GM12878 (cell line): ENCODE data around the gene THAP4. TPM values are rescaled to one million over a fixed set of nuclear protein-coding genes. Genes with fewer than 3 reads are reported as not detected.

Source experiments
- BHLHE40 ChIP-seq, 2 experiments: fragments of 450-650 bp in 1 of 2; IDR thresholded peaks; 2 replicates each; pipeline ENCODE4 v1.6.1; 2011 to 2017; ENCODE audit warnings: low read depth in 2 of 2, borderline replicate concordance in 1 of 2, improper control_type of control experiment in 1 of 2, low read length in 1 of 2, mild to moderate bottlenecking in 1 of 2
- CBX5 ChIP-seq: sonication (generic); IDR thresholded peaks from 2 replicates; pipeline ENCODE4 v1.6.1; 2016; ENCODE audit warnings: low read depth, moderate library complexity, mild to moderate bottlenecking, inconsistent platforms
- GATAD2B ChIP-seq: fragments of 450-650 bp; conservative IDR thresholded peaks from 2 replicates; pipeline ENCODE4 v1.6.1; 2017; ENCODE audit warnings: low read depth, mild to moderate bottlenecking, moderate library complexity
- NBN ChIP-seq: fragments of 450-650 bp; IDR thresholded peaks from 2 replicates; pipeline ENCODE4 v1.6.1; 2016
- RFX5 ChIP-seq: IDR thresholded peaks from 2 replicates; pipeline ENCODE4 v1.6.1; 2011; ENCODE audit warnings: low read depth, low read length, improper control_type of control experiment
- SKIL ChIP-seq: fragments of 450-650 bp; IDR thresholded peaks from 2 replicates; pipeline ENCODE4 v1.6.1; 2017; ENCODE audit warnings: mild to moderate bottlenecking, low read depth, inconsistent platforms; ENCODE audit not compliant: poor library complexity, severe bottlenecking
- SMC3 ChIP-seq: IDR thresholded peaks from 2 replicates; pipeline ENCODE4 v1.6.1; 2011; ENCODE audit warnings: low read length, improper control_type of control experiment, borderline replicate concordance
- ZNF217 ChIP-seq: fragments of 450-650 bp; IDR thresholded peaks from 2 replicates; pipeline ENCODE4 v1.6.1; 2017; ENCODE audit warnings: antibody characterized with exemption, mild to moderate bottlenecking
- ZNF592 ChIP-seq: fragments of 450-650 bp; IDR thresholded peaks from 2 replicates; pipeline ENCODE4 v1.6.1; 2017; ENCODE audit warnings: mild to moderate bottlenecking, moderate library complexity
- polyA plus RNA-seq, 11 experiments: library from polyadenylated mRNA; depleted of rRNA in 4 of 11; unstranded in 6 of 11; stranded (reverse) in 5 of 11; fragments of >200 nt; fragmentation: Nextera tagmentation in 4 of 11; fragmentation: Illumina TruSeq in 1 of 11; extraction: Ambion mirVana in 4 of 11; extraction: Trizol in 1 of 11; gene quantifications; 1 replicate in 1 of 11; 2 replicates in 10 of 11; pipeline versions ENCODE4 v1.2.1 to v1.2.3, GENCODE V29; 2011 to 2016; ENCODE audit warnings: inconsistent platforms in 2 of 11, missing spikeins in 2 of 11, low read depth in 1 of 11
- total RNA-seq, 4 experiments: library from RNA; depleted of rRNA in 3 of 4; stranded (reverse); fragments of >200 nt in 3 of 4; fragmentation: Illumina TruSeq in 1 of 4; extraction: Trizol in 1 of 4; gene quantifications; 2 replicates each; pipeline versions ENCODE4 v1.2.1 to v1.2.3, GENCODE V29; 2013 to 2021

THAP4 gene
- total and polyA plus RNA-seq, 10 of the 15 experiments (the other 5 are each of a cell fraction or from before 2014, with no cell fraction given), result 12.9 to 67.7 (median 44.5) TPM

GRCh38 chr2:241652722-241653121 lies 15.8 kb upstream of the THAP4 start (continued):
- TF ChIP-seq ZNF592, result no peak
- TF ChIP-seq CBX5, result no peak
- no peak for TF ChIP-seq BHLHE40 (IDR thresholded peaks at IDR 0.05; ENCODE audit: borderline replicate concordance in 1 of 2, low read depth in 2 of 2, low read length in 1 of 2)
- TF ChIP-seq RFX5, result no peak
- TF ChIP-seq SKIL, result no peak
- no peak for TF ChIP-seq SMC3
- TF ChIP-seq GATAD2B, result no peak
- TF ChIP-seq NBN, result no peak
- TF ChIP-seq ZNF217, result no peak
